B cell (primary cell): ENCODE data around the gene SDK2. TPM values are rescaled to one million over a fixed set of nuclear protein-coding genes. Genes with fewer than 3 reads are reported as not detected.

Experiments
- ATAC-seq: fragments of 200-7000 bp; cut with Tn5 transposase; one replicate; pipeline ENCODE4 v1.10.0; 2021; ENCODE audit warnings: low read depth, mild to moderate bottlenecking, moderate number of reproducible peaks, moderate library complexity
- CTCF ChIA-PET: fragments of 350-600 bp; sonication (Branson Sonifier 250); formaldehyde crosslinking; loops from one replicate; lab custom pipeline; 2021; ENCODE audit warnings: antibody characterized with exemption, inconsistent platforms; lab: Charles Lee
- POLR2A ChIA-PET: fragments of 350-600 bp; sonication (Branson Sonifier 250); formaldehyde crosslinking; loops from one replicate; lab custom pipeline; 2021; ENCODE audit warnings: antibody characterized with exemption; lab: Charles Lee
- DNase-seq: peaks from one replicate; pipeline ENCODE4 v3.0.0; 2013
- H2AFZ ChIP-seq: 2 replicates; pipeline ENCODE4 v1.6.1; 2012; ENCODE audit warnings: mild to moderate bottlenecking, low read depth, low read length; ENCODE audit not compliant: insufficient read depth, poor library complexity, severe bottlenecking
- H3K27ac ChIP-seq, 2 donors: 1 replicate in 1 of 2; 2 replicates in 1 of 2; pipeline ENCODE4 v1.5.1; 2012 to 2013; ENCODE audit warnings: low read length in 2 of 2, mild to moderate bottlenecking in 2 of 2, moderate library complexity in 1 of 2
- H3K27me3 ChIP-seq, 4 experiments: fragments of 200-600 bp in 1 of 4; sonication (generic) in 1 of 4; replicated peaks in 1 of 4; 1 replicate in 2 of 4; 2 replicates in 2 of 4; pipeline versions ENCODE4 v1.6.1 to v1.7.0; 2013 to 2016; ENCODE audit warnings: low read length in 3 of 4, mild to moderate bottlenecking in 2 of 4, mixed read lengths in 1 of 4, moderate library complexity in 1 of 4; ENCODE audit not compliant: insufficient read depth in 4 of 4, control insufficient read depth in 3 of 4; ENCODE audit errors: control extremely low read depth in 1 of 4
- H3K36me3 ChIP-seq, 2 experiments: replicated peaks in 1 of 2; 1 replicate in 1 of 2; 2 replicates in 1 of 2; pipeline versions ENCODE4 v1.6.1 to v1.7.1; 2013; ENCODE audit warnings: low read length in 1 of 2; ENCODE audit not compliant: insufficient read depth in 2 of 2, control insufficient read depth in 1 of 2; ENCODE audit errors: control extremely low read depth in 1 of 2, extremely low read depth in 1 of 2
- H3K4me1 ChIP-seq, 2 donors: fragments of 200-600 bp in 1 of 2; sonication (generic) in 1 of 2; 1 replicate in 1 of 2; 2 replicates in 1 of 2; pipeline versions ENCODE4 v1.5.1 to v1.6.1; 2013 to 2017; ENCODE audit warnings: low read length in 2 of 2; ENCODE audit not compliant: control insufficient read depth in 2 of 2, insufficient read depth in 2 of 2
- H3K4me2 ChIP-seq: replicated peaks from 2 replicates; pipeline ENCODE3; 2012; ENCODE audit warnings: mild to moderate bottlenecking, low read depth, low read length; ENCODE audit not compliant: poor library complexity, severe bottlenecking
- H3K4me3 ChIP-seq, 5 experiments: fragments of 200-600 bp in 1 of 5; sonication (generic) in 1 of 5; 1 replicate in 3 of 5; 2 replicates in 2 of 5; pipeline versions ENCODE4 v1.5.1 to v1.7.0; 2011 to 2016; ENCODE audit warnings: low read length in 4 of 5, mild to moderate bottlenecking in 4 of 5, low read depth in 2 of 5, control low read depth in 1 of 5, moderate library complexity in 1 of 5; ENCODE audit not compliant: insufficient read depth in 1 of 5; ENCODE audit errors: control extremely low read depth in 1 of 5, extremely low read depth in 1 of 5
- H3K79me2 ChIP-seq: fragments of 200-600 bp; sonication (generic); one replicate; pipeline ENCODE4 v1.6.0; 2016; ENCODE audit warnings: low read length; ENCODE audit not compliant: control insufficient read depth, insufficient read depth
- H3K9ac ChIP-seq: fragments of 200-600 bp; sonication (generic); 2 replicates; pipeline ENCODE4 v1.6.1; 2017; ENCODE audit warnings: mild to moderate bottlenecking, low read length, moderate library complexity
- H3K9me3 ChIP-seq, 3 donors: one replicate each; pipeline versions ENCODE4 v1.6.1 to v1.7.1; 2013; ENCODE audit warnings: low read length in 2 of 3; ENCODE audit not compliant: control insufficient read depth in 2 of 3, insufficient read depth in 1 of 3; ENCODE audit errors: control extremely low read depth in 1 of 3
- H4K20me1 ChIP-seq: 2 replicates; pipeline ENCODE4 v1.6.0; 2012; ENCODE audit warnings: mild to moderate bottlenecking, low read length; ENCODE audit not compliant: insufficient read depth, control insufficient read depth, poor library complexity, severe bottlenecking
- H3K27ac Mint-ChIP-seq: one replicate; pipeline ENCODE4 v1.8.0; 2021; ENCODE audit warnings: mixed read lengths
- H3K27me3 Mint-ChIP-seq: one replicate; pipeline ENCODE4 v1.8.0; 2021; ENCODE audit warnings: mixed read lengths
- H3K4me1 Mint-ChIP-seq: one replicate; pipeline ENCODE4 v1.8.0; 2021; ENCODE audit warnings: mixed read lengths
- H3K4me3 Mint-ChIP-seq: one replicate; pipeline ENCODE4 v1.8.0; 2021; ENCODE audit warnings: mixed read lengths
- H3K9me3 Mint-ChIP-seq: one replicate; pipeline ENCODE4 v1.8.0; 2022; ENCODE audit warnings: mixed read lengths; ENCODE audit not compliant: insufficient read depth
- EZH2 ChIP-seq: IDR thresholded peaks from 2 replicates; pipeline ENCODE4 v1.6.1; 2012; ENCODE audit warnings: borderline replicate concordance, low read depth, mild to moderate bottlenecking, moderate library complexity, low read length; ENCODE audit not compliant: insufficient read depth, poor library complexity, severe bottlenecking
- WGBS: methylation state at CpG from one replicate; pipeline ENCODE4 v1.1.5; 2013; ENCODE audit warnings: missing lambda C conversion rate; ENCODE audit not compliant: insufficient coverage; 5-methylcytosine and 5-hydroxymethylcytosine counted together
- intact Hi-C: fragments of 100-400 bp; cut with micrococcal nuclease; formaldehyde crosslinking; loops from one replicate; pipeline ENCODE4 v1.10.0; 2022
- polyA plus RNA-seq: library from polyadenylated mRNA; depleted of rRNA; stranded (reverse); fragments of >200 nt; gene quantifications from 2 replicates; pipeline ENCODE4 v1.2.3, GENCODE V29; 2012
- total RNA-seq, 2 donors: library from RNA; stranded (reverse); fragments of 120-200 nt in 1 of 2; gene quantifications; 1 replicate in 1 of 2; 2 replicates in 1 of 2; pipeline versions ENCODE4 v1.2.3 to v1.2.4, GENCODE V29; 2013 to 2022
- TF ChIP-seq, protein P1 (sequence below): fragments of 200-600 bp; IDR thresholded peaks from one replicate; pipeline ENCODE4 v1.8.0; 2022; ENCODE audit warnings: antibody characterized with exemption, mild to moderate bottlenecking

SDK2 gene
- total and polyA plus RNA-seq, 2 donors (not counting 1 experiment from before 2014, with no cell fraction given): 3.2 to 13.0 TPM

DNA sequence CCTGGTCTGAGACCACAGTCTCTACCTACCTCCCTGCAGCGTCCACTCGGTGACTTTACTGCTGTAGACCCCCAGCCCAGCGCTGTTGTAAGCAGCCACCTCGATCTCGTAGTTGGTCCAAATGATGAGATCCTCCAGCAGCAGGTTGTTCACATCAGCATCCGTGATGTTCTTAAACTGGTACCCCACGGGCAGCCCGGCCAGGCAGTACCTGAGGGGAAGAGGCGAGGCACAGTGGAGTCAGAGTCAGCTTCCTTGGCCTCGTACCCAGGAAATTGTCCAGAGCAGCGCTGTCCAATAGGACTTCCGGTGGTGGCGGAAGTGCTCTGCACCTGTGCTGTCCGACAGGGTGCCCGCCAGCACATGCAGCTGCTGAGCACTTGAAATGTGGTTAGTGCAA, 228.5 kb downstream of the SDK2 start:
- ATAC-seq (no peak), DNase-seq (no peak)
- Mint-ChIP-seq H3K27me3 (no peaks in the 10 kb centered on the region), H3K27ac (no peak overlapping the region), H3K4me3 (no peak overlapping the region), H3K9me3 (no peaks in the 10 kb centered on the region), H3K4me1 (no peaks in the 10 kb centered on the region)
- no peak overlapping the region for H3K4me3 ChIP-seq
- intact Hi-C loops: no loop called here
- no peaks in the 10 kb centered on the region for H3K4me1 ChIP-seq
- no peak overlapping the region for H3K9ac ChIP-seq
- H3K9me3 ChIP-seq: no peaks in the 10 kb centered on the region
- TF ChIP-seq, protein P1, sequence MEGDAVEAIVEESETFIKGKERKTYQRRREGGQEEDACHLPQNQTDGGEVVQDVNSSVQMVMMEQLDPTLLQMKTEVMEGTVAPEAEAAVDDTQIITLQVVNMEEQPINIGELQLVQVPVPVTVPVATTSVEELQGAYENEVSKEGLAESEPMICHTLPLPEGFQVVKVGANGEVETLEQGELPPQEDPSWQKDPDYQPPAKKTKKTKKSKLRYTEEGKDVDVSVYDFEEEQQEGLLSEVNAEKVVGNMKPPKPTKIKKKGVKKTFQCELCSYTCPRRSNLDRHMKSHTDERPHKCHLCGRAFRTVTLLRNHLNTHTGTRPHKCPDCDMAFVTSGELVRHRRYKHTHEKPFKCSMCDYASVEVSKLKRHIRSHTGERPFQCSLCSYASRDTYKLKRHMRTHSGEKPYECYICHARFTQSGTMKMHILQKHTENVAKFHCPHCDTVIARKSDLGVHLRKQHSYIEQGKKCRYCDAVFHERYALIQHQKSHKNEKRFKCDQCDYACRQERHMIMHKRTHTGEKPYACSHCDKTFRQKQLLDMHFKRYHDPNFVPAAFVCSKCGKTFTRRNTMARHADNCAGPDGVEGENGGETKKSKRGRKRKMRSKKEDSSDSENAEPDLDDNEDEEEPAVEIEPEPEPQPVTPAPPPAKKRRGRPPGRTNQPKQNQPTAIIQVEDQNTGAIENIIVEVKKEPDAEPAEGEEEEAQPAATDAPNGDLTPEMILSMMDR: no peak
- no peak overlapping the region for H3K27ac ChIP-seq
- no peak overlapping the region for H2AFZ ChIP-seq
- H3K79me2 ChIP-seq: no peaks in the 10 kb centered on the region
- WGBS: 90% methylated on average over 13 of the region's 15 CpGs
- peaks cover 0 to 46% of the 10 kb centered on the region in 2 experiments for H3K36me3 ChIP-seq
- H4K20me1 ChIP-seq: no peaks in the 10 kb centered on the region
- H3K27me3 ChIP-seq: no peaks in the 10 kb centered on the region
- no peak overlapping the region for H3K4me2 ChIP-seq
- ChIA-PET POLR2A (interaction anchor here (0.6 kb wide), 1 partner anchor 122 kb away, joined by 6 read pairs; no protein-coding TSS in a partner anchor), CTCF (interaction anchor here (0.6 kb wide), 1 partner anchor 429 kb away, joined by 3 read pairs; no protein-coding TSS in a partner anchor)

DNA sequence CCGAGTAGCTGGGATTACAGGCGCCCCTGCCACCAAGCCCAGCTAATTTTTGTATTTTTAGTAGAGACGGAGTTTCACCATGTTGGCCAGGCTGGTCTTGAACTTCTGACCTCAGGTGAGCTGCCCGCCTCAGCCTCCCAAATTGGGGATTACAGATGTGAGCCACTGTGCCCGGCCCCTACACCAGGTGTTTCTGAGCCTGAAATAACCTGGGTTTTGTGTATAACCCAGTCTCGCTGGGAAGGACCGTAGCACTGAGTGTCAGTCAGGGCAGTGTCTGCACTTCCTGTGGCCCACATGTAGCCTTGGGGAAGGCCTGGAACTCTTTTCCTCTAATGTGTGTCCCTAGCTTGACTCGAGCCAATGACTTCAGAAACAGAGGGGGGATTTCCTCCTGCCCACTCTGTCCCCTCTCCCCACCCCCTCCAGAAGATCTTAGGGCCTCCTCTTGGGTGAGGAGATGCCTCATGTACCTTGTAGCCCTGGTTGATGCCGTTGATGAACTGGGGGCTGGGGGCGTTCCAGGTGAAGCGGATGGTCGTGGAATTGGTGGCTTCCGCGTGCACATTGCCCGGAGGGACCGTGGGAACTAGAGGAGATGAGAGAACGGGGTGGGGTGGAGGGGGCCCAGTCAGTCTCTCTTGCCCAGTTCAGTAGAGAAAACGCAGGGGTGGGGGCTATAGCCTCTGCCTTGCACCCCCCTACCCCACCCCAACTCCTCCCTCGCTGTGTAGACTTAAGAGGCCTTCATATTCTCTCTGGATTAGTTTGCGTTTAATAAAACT, 229.9 kb downstream of the SDK2 start:
- Mint-ChIP-seq H3K9me3 (no peaks in the 10 kb centered on the region), H3K4me1 (no peaks in the 10 kb centered on the region), H3K4me3 (no peak overlapping the region), H3K27ac (no peak overlapping the region), H3K27me3 (no peaks in the 10 kb centered on the region)
- no peak overlapping the region for H3K27ac ChIP-seq
- ChIA-PET CTCF (no interaction called here), POLR2A (no interaction called here)
- H3K9ac ChIP-seq: no peak overlapping the region
- intact Hi-C loops: no loop called here
- no peaks in the 10 kb centered on the region for H3K9me3 ChIP-seq
- no peaks in the 10 kb centered on the region for H4K20me1 ChIP-seq
- TF ChIP-seq, protein P1: no peak
- TF ChIP-seq EZH2: no peak
- no peak for ATAC-seq
- H3K4me1 ChIP-seq: no peaks in the 10 kb centered on the region
- H3K27me3 ChIP-seq: no peaks in the 10 kb centered on the region
- peaks cover 0 to 49% of the 10 kb centered on the region in 2 experiments for H3K36me3 ChIP-seq
- WGBS: 86% methylated on average over 5 of the region's 20 CpGs
- no peak overlapping the region for H2AFZ ChIP-seq
- no peaks in the 10 kb centered on the region for H3K79me2 ChIP-seq
- no peak for DNase-seq
- H3K4me2 ChIP-seq: no peak overlapping the region
- H3K4me3 ChIP-seq: no peak overlapping the region
